KOPT-K1 (cell line): ENCODE results near the gene ATP6AP1.
"Not testable (repeated sequence)": the region's sequence is repeated elsewhere in the genome, so short reads cannot be mapped to it uniquely, and the experiment has no call there.

Experiments used
- H3K27ac ChIP-seq: fragments of 200-600 bp; sonication (generic); 2 replicates; pipeline ENCODE4 v1.5.1; 2016; ENCODE audit warnings: antibody characterized with exemption, mild to moderate bottlenecking, low read depth, low read length; ENCODE audit not compliant: poor library complexity, severe bottlenecking
- H3K36me3 ChIP-seq: fragments of 200-600 bp; sonication (generic); 2 replicates; pipeline ENCODE4 v1.5.1; 2017; ENCODE audit warnings: antibody characterized with exemption, mild to moderate bottlenecking, low read length, moderate library complexity; ENCODE audit not compliant: insufficient read depth
- H3K9me3 ChIP-seq: fragments of 200-600 bp; sonication (generic); 2 replicates; pipeline ENCODE4 v1.5.1; 2017; ENCODE audit warnings: antibody characterized with exemption, low read length, mild to moderate bottlenecking; ENCODE audit not compliant: insufficient read depth, poor library complexity, severe bottlenecking

ATP6AP1 gene

GRCh38 chrX:154428176-154429171 lies at the start of gene ATP6AP1:
TSS of gene ATP6AP1 (plus strand) at chrX:154428677. CDS start at chrX:154428693, 16 bp downstream.
- Histone ChIP-seq H3K27ac (peak within 1 kb of the TSS; percentile 58), H3K9me3 (no peaks in the 10 kb centered on the region)

GRCh38 chrX:154378799-154379568 lies 49.5 kb upstream of the ATP6AP1 start, which contains the start of gene EMD:
TSS of gene EMD (plus strand) at chrX:154379295. CDS start at chrX:154379485, 190 bp downstream.
- H3K36me3 ChIP-seq, result peaks cover 6% of the 10 kb centered on the region
- H3K27ac ChIP-seq, result peak within 1 kb of the TSS; percentile 87
- H3K9me3 ChIP-seq, result no peaks in the 10 kb centered on the region

More at GRCh38 chrX:154428176-154429171, at the start of gene ATP6AP1:
- H3K36me3 ChIP-seq, result peaks cover 17% of the 10 kb centered on the region; the same call in 1 of the 2 replicates

- no peaks in the 10 kb centered on the region for H3K9me3 ChIP-seq
- H3K27ac ChIP-seq, result peak overlapping the region; percentile 87
- peaks cover 6% of the 10 kb centered on the region for H3K36me3 ChIP-seq
These were observed 48.9 kb upstream of the ATP6AP1 start for GRCh38 chrX:154379569-154379951.

- H3K9me3 ChIP-seq, result no peaks in the 10 kb centered on the region
- peak overlapping the region; percentile 87 for H3K27ac ChIP-seq
- H3K36me3 ChIP-seq, result peaks cover 6% of the 10 kb centered on the region
These were observed 48.3 kb upstream of the ATP6AP1 start for GRCh38 chrX:154380153-154380552.

GRCh38 chrX:154380787-154381186 lies 47.7 kb upstream of the ATP6AP1 start:
- peaks cover 6% of the 10 kb centered on the region for H3K36me3 ChIP-seq
- H3K9me3 ChIP-seq, result no peaks in the 10 kb centered on the region
- H3K27ac ChIP-seq, result peak overlapping the region; percentile 87

GRCh38 chrX:154381271-154381670 lies 47.2 kb upstream of the ATP6AP1 start:
- no peak overlapping the region for H3K27ac ChIP-seq
- no peaks in the 10 kb centered on the region for H3K9me3 ChIP-seq
- peaks cover 6% of the 10 kb centered on the region for H3K36me3 ChIP-seq

- H3K9me3 ChIP-seq, result no peaks in the 10 kb centered on the region
- no peak overlapping the region for H3K27ac ChIP-seq
- peaks cover 6% of the 10 kb centered on the region for H3K36me3 ChIP-seq
These were observed 45.9 kb upstream of the ATP6AP1 start for GRCh38 chrX:154382483-154383069.

GRCh38 chrX:154383359-154384283 lies 44.9 kb upstream of the ATP6AP1 start:
- H3K27ac ChIP-seq, result no peak overlapping the region
- H3K9me3 ChIP-seq, result no peaks in the 10 kb centered on the region
- peaks cover 6% of the 10 kb centered on the region for H3K36me3 ChIP-seq

GRCh38 chrX:154384284-154384892 lies 44.1 kb upstream of the ATP6AP1 start:
- H3K9me3 ChIP-seq, result no peaks in the 10 kb centered on the region
- H3K36me3 ChIP-seq, result peaks cover 6% of the 10 kb centered on the region
- no peak overlapping the region for H3K27ac ChIP-seq

GRCh38 chrX:154388094-154388493 lies 40.4 kb upstream of the ATP6AP1 start:
- H3K9me3 ChIP-seq, H3K36me3 ChIP-seq, H3K27ac ChIP-seq: not testable (repeated sequence)

- not testable (repeated sequence) for H3K9me3 ChIP-seq, H3K36me3 ChIP-seq, H3K27ac ChIP-seq
These were observed 39.8 kb upstream of the ATP6AP1 start for GRCh38 chrX:154388649-154389048.

- not testable (repeated sequence) for H3K36me3 ChIP-seq, H3K9me3 ChIP-seq, H3K27ac ChIP-seq
These were observed 38.4 kb upstream of the ATP6AP1 start for GRCh38 chrX:154389812-154390747.

GRCh38 chrX:154396363-154396762 lies 32.1 kb upstream of the ATP6AP1 start:
- not testable (repeated sequence) for H3K9me3 ChIP-seq, H3K27ac ChIP-seq
- peaks cover 26% of the 10 kb centered on the region for H3K36me3 ChIP-seq
